Activated CD8-positive, alpha-beta T cell treated with anti-CD3 and anti-CD28 coated beads, Interleukin-2, amount 10 ng/mL, durations not matched to agents 7 days and 5 days (primary cell): ENCODE results near the gene AP3S2. TPM values are rescaled to one million over a fixed set of nuclear protein-coding genes. Genes with fewer than 3 reads are reported as not detected.

Experiments used
- ATAC-seq: fragments of 150-1000 bp; cut with Tn5 transposase; one replicate; pipeline ENCODE4 v1.10.0; 2021; ENCODE audit warnings: moderate library complexity
- CTCF ChIA-PET: fragments of 350-600 bp; sonication (Branson Sonifier 250); formaldehyde crosslinking; loops from one replicate; lab custom pipeline; 2021; ENCODE audit warnings: antibody characterized with exemption; lab: Charles Lee
- POLR2A ChIA-PET: fragments of 350-600 bp; sonication (Branson Sonifier 250); formaldehyde crosslinking; loops from one replicate; lab custom pipeline; 2021; ENCODE audit warnings: antibody characterized with exemption; lab: Charles Lee
- DNase-seq: peaks from one replicate; pipeline ENCODE4 v3.0.0-alpha.2; 2020
- H3K27ac Mint-ChIP-seq: one replicate; pipeline ENCODE4 v1.8.0; 2021; ENCODE audit warnings: mild to moderate bottlenecking, mixed read lengths
- H3K27me3 Mint-ChIP-seq: one replicate; pipeline ENCODE4 v1.8.0; 2021; ENCODE audit warnings: low read depth, mixed read lengths
- H3K36me3 Mint-ChIP-seq: one replicate; pipeline ENCODE4 v1.8.0; 2021; ENCODE audit warnings: low read depth, mixed read lengths
- H3K4me1 Mint-ChIP-seq: one replicate; pipeline ENCODE4 v1.8.0; 2021; ENCODE audit warnings: low read depth, mixed read lengths
- H3K4me3 Mint-ChIP-seq: one replicate; pipeline ENCODE4 v1.8.0; 2021; ENCODE audit warnings: mild to moderate bottlenecking, mixed read lengths
- H3K9me3 Mint-ChIP-seq: one replicate; pipeline ENCODE4 v1.8.0; 2022; ENCODE audit warnings: mixed read lengths; ENCODE audit not compliant: insufficient read depth
- total RNA-seq, 2 experiments: library from RNA; stranded (reverse); gene quantifications; one replicate each; pipeline ENCODE4 v1.2.3, GENCODE V29; 2021

Gene AP3S2
- total RNA-seq, 2 experiments from 2014 or later, result 24.7 to 25.5 TPM

DNA sequence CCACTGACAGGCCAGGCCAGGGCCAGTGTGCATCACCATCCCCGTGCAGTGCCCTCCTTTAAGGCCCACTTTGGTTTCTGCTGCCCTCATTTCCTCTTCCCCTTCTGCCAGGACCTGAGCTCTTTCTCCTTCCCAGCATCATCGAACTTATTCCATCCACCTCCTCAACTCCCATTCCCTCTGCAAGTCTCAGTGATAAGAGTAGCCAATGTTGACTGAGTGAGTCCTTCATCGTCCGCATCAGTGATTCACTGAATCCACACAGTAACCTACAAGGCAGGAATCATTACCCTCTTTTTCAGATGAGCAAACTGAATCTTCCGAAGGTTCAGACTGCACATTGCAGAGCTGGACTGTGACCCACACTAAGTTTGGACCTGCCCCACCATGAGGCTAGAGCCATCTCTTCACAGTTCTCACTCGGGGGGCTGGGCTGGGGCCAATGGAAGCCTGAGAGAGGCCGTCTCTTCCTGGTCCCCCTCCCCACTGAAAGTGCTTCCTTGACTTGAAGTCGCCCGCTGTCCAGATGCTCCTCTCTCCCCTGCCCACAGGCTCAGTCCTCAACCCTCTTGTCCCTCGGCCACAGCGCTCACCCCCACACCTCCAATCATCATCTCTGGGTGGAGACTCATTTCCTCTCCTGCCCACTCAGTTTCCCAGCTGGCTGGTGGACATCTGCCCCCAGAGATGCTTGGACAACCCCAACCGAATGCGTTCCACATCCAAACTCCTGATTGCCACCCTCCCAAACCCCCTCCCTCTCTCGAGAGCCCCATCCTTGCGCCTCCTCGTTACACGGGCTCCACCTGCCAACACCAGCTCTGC, 64.0 kb downstream of the AP3S2 start:
- Mint-ChIP-seq H3K36me3 (peaks cover 4% of the 10 kb centered on the region), H3K27ac (no peak overlapping the region), H3K4me1 (no peaks in the 10 kb centered on the region), H3K27me3 (no peaks in the 10 kb centered on the region), H3K4me3 (no peak overlapping the region), H3K9me3 (no peaks in the 10 kb centered on the region)
- no peak for ATAC-seq
- DNase-seq, result no peak
- POLR2A ChIA-PET, result interaction anchor here (0.5 kb wide), 1 partner anchor 259 kb away, joined by 3 read pairs; no protein-coding TSS in a partner anchor
- CTCF ChIA-PET, result no interaction called here

DNA sequence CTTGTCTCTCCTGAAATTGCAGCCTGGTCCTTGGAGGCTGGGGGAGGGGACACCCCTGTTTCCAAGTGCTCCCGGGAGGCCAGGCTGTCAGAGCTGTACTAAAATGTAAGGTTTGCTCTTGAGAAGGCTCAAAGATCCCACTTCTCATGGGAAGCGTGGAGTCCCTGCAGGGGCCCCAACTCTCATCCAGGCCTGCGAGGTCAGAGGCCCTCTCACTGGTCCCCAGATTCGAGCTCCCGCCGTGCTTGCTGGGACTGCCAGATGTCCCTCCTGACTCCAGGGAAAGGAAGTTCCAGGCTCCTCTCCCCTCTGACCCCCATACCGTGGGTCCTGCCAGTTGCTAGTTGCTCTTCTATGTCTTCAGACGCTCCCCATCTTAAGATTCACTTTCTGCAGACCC, 64.6 kb downstream of the AP3S2 start:
- ATAC-seq (no peak), DNase-seq (no peak)
- Mint-ChIP-seq H3K4me3 (no peak overlapping the region), H3K27ac (no peak overlapping the region), H3K36me3 (no peaks in the 10 kb centered on the region), H3K4me1 (no peaks in the 10 kb centered on the region), H3K9me3 (no peaks in the 10 kb centered on the region), H3K27me3 (no peaks in the 10 kb centered on the region)
- POLR2A ChIA-PET, result interaction anchor here (0.5 kb wide), 1 partner anchor 259 kb away, joined by 3 read pairs; no protein-coding TSS in a partner anchor
- CTCF ChIA-PET, result no interaction called here

DNA sequence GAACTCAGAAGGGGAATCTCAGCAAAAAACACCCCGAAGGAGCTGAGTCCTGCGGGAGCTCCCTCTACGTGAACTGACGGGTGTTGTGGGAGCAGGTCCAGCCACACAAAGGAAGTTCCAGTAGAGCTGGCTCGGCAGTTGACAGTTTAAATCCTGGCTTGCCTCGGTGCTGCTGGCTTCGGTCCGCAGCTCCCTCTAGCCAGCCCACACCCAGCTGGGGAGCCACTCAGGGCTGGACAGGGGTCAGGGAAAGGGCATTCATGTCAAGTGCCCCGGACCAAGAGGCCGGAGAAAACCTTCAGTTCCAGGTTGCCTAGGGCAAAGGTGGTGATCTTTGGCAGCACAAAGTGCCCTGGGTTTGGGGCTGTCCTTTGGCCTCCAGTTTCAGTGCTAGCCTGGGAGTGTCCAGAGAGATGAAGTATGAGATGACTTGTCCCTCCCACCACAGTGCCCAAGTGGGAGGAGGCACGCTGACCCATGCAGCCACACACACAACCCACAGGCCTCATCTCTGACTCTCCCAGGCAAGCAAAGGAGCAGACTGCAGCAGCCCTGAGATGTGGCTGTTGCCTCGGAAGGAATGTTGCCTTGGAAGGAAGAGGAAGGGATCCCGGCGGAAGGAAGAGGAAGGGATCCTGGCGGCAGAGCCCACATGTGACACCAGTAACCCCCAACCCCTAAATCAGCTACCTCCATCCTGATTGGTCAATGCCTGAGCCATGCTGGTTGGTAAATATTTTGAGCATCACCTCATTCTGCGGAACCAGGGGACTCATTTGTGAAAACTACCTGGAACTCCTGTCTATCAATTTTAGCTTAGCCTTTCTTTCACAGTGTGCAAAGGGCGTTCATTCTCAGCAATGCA, 65.3 kb downstream of the AP3S2 start:
- no peak for ATAC-seq
- ChIA-PET POLR2A (no interaction called here), CTCF (interaction anchor here (1.1 kb wide), 1 partner anchor 46 kb away, joined by 5 read pairs; no protein-coding TSS in a partner anchor)
- Mint-ChIP-seq H3K36me3 (no peaks in the 10 kb centered on the region), H3K9me3 (no peaks in the 10 kb centered on the region), H3K27ac (no peak overlapping the region), H3K27me3 (no peaks in the 10 kb centered on the region), H3K4me1 (no peaks in the 10 kb centered on the region), H3K4me3 (no peak overlapping the region)
- no peak for DNase-seq

DNA sequence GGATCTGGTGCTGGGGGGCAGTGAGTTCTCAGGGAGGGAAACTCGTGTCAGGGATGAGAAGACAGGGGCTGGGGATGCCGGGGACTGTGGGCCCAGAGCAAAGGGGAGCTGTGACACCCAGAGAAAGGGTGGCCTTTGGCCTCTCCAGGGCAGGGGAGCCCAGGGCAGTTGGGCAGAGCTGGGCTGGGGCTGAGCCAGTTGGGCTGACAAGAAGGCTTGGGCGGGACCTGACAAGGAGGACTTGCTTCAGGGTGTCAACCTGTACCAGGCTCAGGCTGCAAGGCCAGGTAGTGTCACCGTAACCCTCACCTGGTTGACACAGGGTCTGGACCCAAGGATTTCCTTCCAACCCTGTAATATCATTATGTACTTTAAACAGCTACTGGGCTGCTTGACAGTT, 66.0 kb downstream of the AP3S2 start:
- POLR2A ChIA-PET, result no interaction called here
- no peak for ATAC-seq
- Mint-ChIP-seq H3K36me3 (no peaks in the 10 kb centered on the region), H3K27me3 (no peaks in the 10 kb centered on the region), H3K9me3 (no peaks in the 10 kb centered on the region), H3K4me3 (no peak overlapping the region), H3K27ac (no peak overlapping the region), H3K4me1 (no peaks in the 10 kb centered on the region)
- CTCF ChIA-PET, result interaction anchor here (1.1 kb wide), 1 partner anchor 47 kb away, joined by 5 read pairs; no protein-coding TSS in a partner anchor
- DNase-seq, result no peak

- Mint-ChIP-seq H3K4me1 (no peaks in the 10 kb centered on the region), H3K27ac (peak overlapping the region; percentile 6), H3K27me3 (peaks cover 6% of the 10 kb centered on the region), H3K9me3 (no peaks in the 10 kb centered on the region), H3K36me3 (no peaks in the 10 kb centered on the region), H3K4me3 (no peak overlapping the region)
- POLR2A ChIA-PET, result no interaction called here
- ATAC-seq (no peak), DNase-seq (no peak)
- CTCF ChIA-PET, result no interaction called here
These were observed 66.8 kb downstream of the AP3S2 start for GRCh38 chr15:89826671-89827655.

GRCh38 chr15:89825271-89825940, 68.4 kb downstream of the AP3S2 start:
- ATAC-seq (no peak), DNase-seq (no peak)
- H3K4me1 Mint-ChIP-seq, result no peaks in the 10 kb centered on the region
- ChIA-PET POLR2A (interaction anchor here (0.7 kb wide), 1 partner anchor 68 kb away, joined by 3 read pairs; the partner anchor contains the start of gene AP3S2), CTCF (no interaction called here)
- H3K36me3 Mint-ChIP-seq, result no peaks in the 10 kb centered on the region
- no peak overlapping the region for H3K27ac Mint-ChIP-seq
- H3K27me3 Mint-ChIP-seq, result peaks cover 15% of the 10 kb centered on the region
- no peaks in the 10 kb centered on the region for H3K9me3 Mint-ChIP-seq
- no peak overlapping the region for H3K4me3 Mint-ChIP-seq

DNA sequence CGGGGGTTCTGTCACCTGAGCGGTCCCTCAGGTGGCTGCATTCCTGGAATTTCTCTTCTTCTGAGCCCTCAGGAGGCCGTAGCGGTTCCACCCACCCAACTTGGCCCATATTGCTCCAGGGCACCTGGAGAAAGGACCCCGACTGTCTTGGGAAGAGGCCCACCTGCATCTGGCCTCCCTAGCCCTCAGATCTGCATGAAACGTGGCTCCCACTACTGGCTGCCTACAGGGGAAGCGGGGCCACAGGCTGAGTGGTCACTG, 69.3 kb downstream of the AP3S2 start:
- ATAC-seq, result no peak
- Mint-ChIP-seq H3K27me3 (peaks cover 15% of the 10 kb centered on the region), H3K9me3 (no peaks in the 10 kb centered on the region), H3K27ac (no peak overlapping the region), H3K4me1 (no peaks in the 10 kb centered on the region), H3K36me3 (no peaks in the 10 kb centered on the region), H3K4me3 (no peak overlapping the region)
- POLR2A ChIA-PET, result interaction anchor here (0.7 kb wide), 1 partner anchor 69 kb away, joined by 3 read pairs; the partner anchor contains the start of gene AP3S2
- DNase-seq, result no peak
- CTCF ChIA-PET, result no interaction called here

DNA sequence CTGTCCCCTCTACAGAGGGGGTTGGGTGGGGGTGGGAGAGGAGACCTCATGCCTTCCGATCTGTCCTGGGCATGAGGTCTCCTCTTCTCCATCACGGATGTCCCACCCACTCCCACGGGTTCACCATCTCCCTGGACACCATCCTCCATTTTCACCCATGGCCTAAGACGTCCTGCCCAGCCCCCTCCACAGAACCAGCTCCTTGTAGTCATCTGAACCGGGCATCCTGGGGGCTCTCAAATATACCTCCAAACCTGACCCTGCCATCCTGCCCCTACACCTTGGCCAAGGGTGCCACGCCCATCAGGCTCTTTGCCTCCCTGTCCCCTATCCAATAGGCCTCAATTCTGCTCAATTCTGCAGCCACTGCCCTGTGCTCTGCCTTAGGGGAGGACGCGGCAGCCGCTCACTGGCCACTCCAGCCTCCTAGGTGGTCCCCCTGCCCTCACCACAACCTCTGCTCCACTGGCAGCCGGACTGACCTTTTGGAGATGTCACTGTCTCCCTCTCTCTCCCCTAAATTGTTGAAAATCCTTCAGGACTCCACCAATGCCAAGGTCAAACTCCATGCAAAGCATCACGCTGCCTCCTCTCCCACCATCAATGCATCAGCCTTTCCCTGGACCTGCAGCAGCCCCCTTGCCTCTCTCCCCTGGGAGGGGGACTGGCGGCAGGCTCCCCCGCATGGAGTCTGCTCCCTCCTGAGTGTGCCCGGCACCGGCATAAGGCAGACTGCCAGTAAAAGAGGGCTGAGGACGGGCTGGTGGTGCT, 69.8 kb downstream of the AP3S2 start:
- ATAC-seq (no peak), DNase-seq (no peak)
- ChIA-PET CTCF (no interaction called here), POLR2A (no interaction called here)
- Mint-ChIP-seq H3K36me3 (no peaks in the 10 kb centered on the region), H3K27me3 (peaks cover 15% of the 10 kb centered on the region), H3K4me3 (no peak overlapping the region), H3K9me3 (no peaks in the 10 kb centered on the region), H3K27ac (no peak overlapping the region), H3K4me1 (no peaks in the 10 kb centered on the region)

DNA sequence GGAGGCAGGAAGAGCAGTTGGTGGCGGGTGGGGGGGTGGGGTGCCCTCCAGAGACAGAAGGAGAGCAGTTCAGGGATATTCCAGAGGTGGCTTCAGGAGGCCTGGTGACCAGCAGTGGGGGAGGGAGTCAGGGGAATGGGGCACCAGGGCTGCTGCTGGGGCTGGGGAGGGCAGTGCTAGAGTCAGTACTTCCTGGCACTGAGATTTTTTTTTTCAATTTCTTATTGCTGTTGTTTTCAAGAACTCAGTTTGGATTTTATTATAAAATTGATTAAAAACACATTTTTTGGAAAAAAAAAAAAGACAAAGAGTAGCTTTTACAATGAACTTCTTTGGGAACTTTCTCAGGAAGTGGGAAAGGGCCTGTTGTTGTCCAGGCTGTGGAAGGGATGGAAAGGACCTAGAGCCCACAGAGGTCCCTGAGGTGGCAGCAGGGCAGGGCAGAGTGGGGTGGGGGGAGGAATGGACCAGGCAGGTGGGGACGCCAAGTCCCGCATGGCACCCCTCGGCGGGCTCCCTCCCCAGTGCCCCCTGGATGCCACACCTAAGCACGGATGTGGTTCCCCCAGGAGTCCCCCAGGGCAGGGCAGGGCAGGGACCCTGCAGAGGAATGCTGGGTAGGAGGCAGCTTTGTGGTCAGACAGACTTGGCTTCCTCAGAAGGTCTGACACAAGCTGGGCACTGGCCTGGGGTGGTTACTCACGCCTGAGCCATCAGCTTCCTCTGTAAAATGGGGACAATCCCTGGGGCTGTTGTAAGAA, 70.7 kb downstream of the AP3S2 start:
- H3K36me3 Mint-ChIP-seq, result no peaks in the 10 kb centered on the region
- no peak for DNase-seq
- H3K4me1 Mint-ChIP-seq, result no peaks in the 10 kb centered on the region
- no peaks in the 10 kb centered on the region for H3K9me3 Mint-ChIP-seq
- peaks cover 17% of the 10 kb centered on the region for H3K27me3 Mint-ChIP-seq
- no peak for ATAC-seq
- ChIA-PET POLR2A (no interaction called here), CTCF (no interaction called here)
- no peak overlapping the region for H3K27ac Mint-ChIP-seq
- H3K4me3 Mint-ChIP-seq, result no peak overlapping the region

DNA sequence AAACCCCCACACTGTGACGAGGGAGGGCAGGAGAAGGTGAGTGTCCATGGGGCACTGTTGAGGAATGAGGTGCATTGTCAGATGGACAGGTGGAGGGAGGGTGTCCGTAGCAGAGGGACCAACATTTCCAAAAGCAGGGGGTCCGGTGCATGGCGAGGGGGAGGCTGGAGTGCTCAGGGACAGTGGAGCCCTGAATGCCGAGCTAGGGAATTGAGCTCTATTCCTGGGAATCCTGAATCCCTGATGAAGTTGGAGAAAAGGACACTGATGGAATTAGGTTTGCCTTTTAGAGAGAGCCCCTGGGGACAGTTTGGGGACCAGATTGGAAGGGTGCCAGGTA, 71.2 kb downstream of the AP3S2 start:
- POLR2A ChIA-PET, result no interaction called here

More for the DNA sequence above, 71.2 kb downstream of the AP3S2 start:
- H3K9me3 Mint-ChIP-seq, result no peaks in the 10 kb centered on the region
- peaks cover 21% of the 10 kb centered on the region for H3K27me3 Mint-ChIP-seq
- DNase-seq, result no peak
- H3K36me3 Mint-ChIP-seq, result no peaks in the 10 kb centered on the region
- no peaks in the 10 kb centered on the region for H3K4me1 Mint-ChIP-seq
- no peak overlapping the region for H3K4me3 Mint-ChIP-seq
- no peak overlapping the region for H3K27ac Mint-ChIP-seq
- CTCF ChIA-PET, result no interaction called here
- no peak for ATAC-seq
